HG02870 (cell line): ENCODE data around the gene MRPS22.
A peak's percentile ranks its signal among the peaks of the same experiment; 100 is the strongest.
"Not testable (repeated sequence)": the region's sequence is repeated elsewhere in the genome, so short reads cannot be mapped to it uniquely, and the experiment has no call there.

Experiments used
- ATAC-seq: cut with Tn5 transposase; IDR thresholded peaks from one replicate; pipeline ENCODE4 v1.9.1; 2021; ENCODE audit warnings: mild to moderate bottlenecking, moderate library complexity; ENCODE audit not compliant: unreplicated experiment

The MRPS22 gene

GRCh38 chr3:139334675-139335074 lies 9.1 kb upstream of the MRPS22 start:
- ATAC-seq: not testable (repeated sequence)

- no peak for ATAC-seq
These were observed 5.4 kb upstream of the MRPS22 start for GRCh38 chr3:139338405-139338804.

GRCh38 chr3:139339219-139339906 lies 4.5 kb upstream of the MRPS22 start:
- ATAC-seq: no peak

GRCh38 chr3:139340784-139341183 lies 3.0 kb upstream of the MRPS22 start:
- no peak for ATAC-seq

GRCh38 chr3:139342054-139342453 lies 1.8 kb upstream of the MRPS22 start:
- ATAC-seq: no peak

- no peak for ATAC-seq
These were observed 3.0 kb downstream of the MRPS22 start for GRCh38 chr3:139346771-139347170.

GRCh38 chr3:139353920-139354556 lies 10.2 kb downstream of the MRPS22 start:
- no peak for ATAC-seq

GRCh38 chr3:139354661-139355060 lies 10.8 kb downstream of the MRPS22 start:
- ATAC-seq: no peak

GRCh38 chr3:139355476-139355875 lies 11.7 kb downstream of the MRPS22 start:
- ATAC-seq: no peak

GRCh38 chr3:139355891-139356290 lies 12.1 kb downstream of the MRPS22 start:
- ATAC-seq: no peak

- ATAC-seq: peak; percentile 91
These were observed 14.1 kb downstream of the MRPS22 start for GRCh38 chr3:139357899-139358298.

- ATAC-seq: no peak
These were observed 15.2 kb downstream of the MRPS22 start for GRCh38 chr3:139358841-139359562.

GRCh38 chr3:139361276-139361675 lies 17.5 kb downstream of the MRPS22 start:
- ATAC-seq: no peak

- ATAC-seq: no peak
These were observed 20.7 kb downstream of the MRPS22 start for GRCh38 chr3:139364549-139364948.

GRCh38 chr3:139374099-139374498 lies 30.3 kb downstream of the MRPS22 start:
- ATAC-seq: no peak

GRCh38 chr3:139377378-139377777 lies 33.6 kb downstream of the MRPS22 start:
- no peak for ATAC-seq

- no peak for ATAC-seq
These were observed 34.9 kb downstream of the MRPS22 start for GRCh38 chr3:139378587-139379241.

GRCh38 chr3:139380575-139380974 lies 36.8 kb downstream of the MRPS22 start:
- no peak for ATAC-seq

GRCh38 chr3:139382291-139382690 lies 38.5 kb downstream of the MRPS22 start:
- ATAC-seq: not testable (repeated sequence)

GRCh38 chr3:139388077-139388476 lies 44.3 kb downstream of the MRPS22 start:
- ATAC-seq: no peak

GRCh38 chr3:139388821-139389551 lies 45.2 kb downstream of the MRPS22 start:
- ATAC-seq: peak; percentile 15
